Measurements from ENCODE around the gene HORMAD2.

Gene HORMAD2

DNA sequence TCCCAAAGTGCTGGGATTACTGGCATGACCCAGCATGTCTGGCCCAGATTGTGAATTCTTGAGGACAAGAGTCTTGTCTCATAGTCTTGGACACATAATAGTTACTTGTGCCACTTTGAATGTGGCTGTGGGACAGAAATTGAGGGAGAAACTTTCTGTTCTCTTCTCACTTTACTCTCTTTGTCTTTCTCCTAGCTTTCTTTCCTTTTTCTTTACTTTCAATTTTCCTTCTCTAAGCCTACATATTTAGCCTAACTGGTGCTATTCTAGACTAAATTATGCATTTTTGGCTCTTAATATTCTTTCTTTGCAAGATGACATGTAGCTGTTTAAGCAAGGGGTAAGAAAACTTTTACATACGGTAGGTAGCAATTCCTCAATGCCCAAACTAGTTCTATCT lies 33.2 kb downstream of the HORMAD2 start:
- DNase-seq: no peak

DNA sequence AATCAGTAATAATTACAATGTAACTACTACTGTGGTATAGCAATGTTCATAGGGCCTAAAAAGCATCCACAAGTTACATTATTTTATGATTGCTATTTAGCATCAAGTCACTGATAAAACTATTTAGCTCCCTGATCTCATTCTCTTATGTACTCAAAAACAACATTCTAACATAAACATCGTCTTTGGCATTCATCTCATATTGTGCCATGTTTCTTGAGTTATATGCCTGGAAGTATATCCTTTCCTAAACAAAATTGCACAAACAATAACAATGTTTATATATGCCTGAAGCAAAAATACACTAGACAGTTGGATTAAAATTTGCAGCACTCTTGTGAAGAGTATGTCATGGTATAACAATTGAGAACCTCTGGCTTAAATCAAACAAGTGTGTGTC lies 34.1 kb downstream of the HORMAD2 start:
- DNase-seq: no peak

DNA sequence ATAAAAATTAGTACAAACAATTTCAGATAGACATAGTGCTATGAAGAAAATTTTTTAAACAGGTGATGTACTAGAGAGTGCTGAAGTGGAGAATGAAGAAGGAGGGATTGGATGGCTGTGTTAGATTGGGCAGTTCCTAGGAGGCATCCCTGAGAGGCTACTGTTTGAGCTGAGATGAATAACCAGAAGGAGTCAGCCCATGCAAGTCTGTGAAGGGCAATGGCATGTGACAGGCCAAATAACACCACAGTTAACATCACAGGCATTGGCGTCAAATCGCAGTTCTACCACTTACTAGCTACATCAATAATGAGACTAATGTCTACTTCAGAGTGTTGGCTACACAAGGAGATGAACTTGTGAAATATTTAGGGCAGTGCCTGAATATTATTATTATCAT lies 35.4 kb downstream of the HORMAD2 start:
- no peak for DNase-seq

DNA sequence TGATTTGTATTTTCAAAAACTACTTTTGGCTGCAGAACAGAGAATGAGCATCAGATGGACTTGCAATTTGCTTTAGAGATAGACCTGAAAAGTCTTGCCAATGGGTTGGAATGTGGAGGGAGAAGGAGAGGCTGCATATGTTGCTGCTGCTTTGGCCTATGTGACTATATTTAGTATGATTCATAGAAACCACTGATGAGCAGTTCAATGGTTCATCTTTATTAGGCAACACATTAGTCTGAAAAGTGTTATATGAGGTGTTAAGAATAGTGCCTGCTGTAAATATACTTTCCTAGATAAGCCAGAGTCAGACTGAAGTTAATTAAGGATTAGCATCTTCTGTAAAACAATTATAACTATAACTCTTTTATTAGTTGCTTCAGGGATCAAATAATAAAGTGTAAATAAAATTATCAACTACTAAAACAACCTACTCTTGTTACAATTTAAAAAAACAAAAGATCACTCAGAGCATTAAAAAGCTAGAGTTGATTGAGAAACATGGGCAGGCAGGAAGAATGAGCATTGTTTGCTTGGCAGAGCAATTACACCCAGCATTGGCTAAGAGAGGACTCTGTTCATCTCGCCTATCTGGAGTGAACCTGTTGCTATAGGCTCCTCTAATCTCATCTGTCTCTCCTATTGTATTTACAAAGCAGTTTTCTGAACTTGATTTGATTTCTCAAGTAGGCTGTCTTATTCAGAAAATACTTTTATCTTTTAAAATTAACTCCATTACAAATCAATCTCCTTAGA lies 36.3 kb downstream of the HORMAD2 start:
- DNase-seq: no peak

DNA sequence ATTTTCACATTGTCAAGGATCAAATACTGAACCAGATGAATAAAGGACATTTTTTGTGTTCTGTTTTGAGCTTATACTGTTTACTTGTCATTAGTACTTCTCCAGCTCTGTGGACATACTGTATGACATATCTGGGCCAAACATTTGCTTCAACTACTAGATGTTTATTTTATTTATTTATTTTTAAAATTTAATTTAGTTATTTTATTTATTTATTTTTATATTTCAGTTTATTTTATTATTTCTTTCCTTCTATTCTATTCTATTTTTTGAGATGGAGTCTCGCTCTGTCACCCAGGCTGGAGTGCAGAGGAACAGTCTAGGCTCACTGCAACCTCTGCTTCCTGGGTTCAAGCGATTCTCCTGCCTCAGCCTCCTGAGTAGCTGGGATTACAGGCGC lies 37.0 kb downstream of the HORMAD2 start:
- no peak for DNase-seq

- DNase-seq: no peak
Measured at GRCh38 chr22:30118291-30118690, 38.0 kb downstream of the HORMAD2 start.

DNA sequence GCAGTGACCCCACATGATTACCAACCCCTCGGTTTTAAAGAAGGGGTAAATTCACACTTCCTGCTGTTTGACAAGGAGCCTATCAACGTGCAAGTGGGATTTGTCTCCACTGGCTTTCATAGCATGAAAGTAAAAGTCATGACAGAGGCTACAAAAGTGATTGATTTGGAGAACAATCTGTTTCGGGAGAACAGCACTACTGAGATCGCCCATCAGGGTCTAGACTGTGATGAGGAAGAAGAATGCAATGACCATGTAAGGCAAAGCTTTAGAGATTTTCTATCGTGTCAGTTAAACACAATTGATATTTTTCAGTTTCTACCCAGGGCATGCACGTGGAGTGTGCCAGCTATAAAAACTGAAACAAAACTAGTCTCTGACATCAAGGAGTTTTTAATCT lies 41.7 kb downstream of the HORMAD2 start:
- DNase-seq: no peak

- DNase-seq: no peak
Measured at GRCh38 chr22:30123463-30123862, 43.2 kb downstream of the HORMAD2 start.

- DNase-seq: peak; percentile 20 to 24
Measured at GRCh38 chr22:30127749-30128166, 47.5 kb downstream of the HORMAD2 start.

DNA sequence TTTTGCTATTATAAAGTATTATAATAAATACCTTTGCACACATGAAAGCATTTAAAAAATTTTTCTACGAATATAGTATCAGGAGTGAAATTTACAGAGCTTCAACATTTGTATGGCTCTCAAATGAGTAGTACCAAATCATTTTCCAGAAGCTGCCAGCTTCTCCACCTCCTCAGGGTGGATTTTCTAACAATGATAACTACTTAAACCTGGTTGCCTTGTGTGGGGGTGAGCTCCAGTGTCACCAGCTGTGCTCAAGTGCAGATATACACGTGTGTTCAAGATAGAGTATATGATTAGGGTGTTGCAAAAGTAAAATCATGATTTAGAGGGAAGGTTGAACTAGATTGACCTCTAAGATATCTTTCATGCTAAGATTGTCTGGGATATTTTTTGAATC lies 48.2 kb downstream of the HORMAD2 start:
- no peak for DNase-seq

DNA sequence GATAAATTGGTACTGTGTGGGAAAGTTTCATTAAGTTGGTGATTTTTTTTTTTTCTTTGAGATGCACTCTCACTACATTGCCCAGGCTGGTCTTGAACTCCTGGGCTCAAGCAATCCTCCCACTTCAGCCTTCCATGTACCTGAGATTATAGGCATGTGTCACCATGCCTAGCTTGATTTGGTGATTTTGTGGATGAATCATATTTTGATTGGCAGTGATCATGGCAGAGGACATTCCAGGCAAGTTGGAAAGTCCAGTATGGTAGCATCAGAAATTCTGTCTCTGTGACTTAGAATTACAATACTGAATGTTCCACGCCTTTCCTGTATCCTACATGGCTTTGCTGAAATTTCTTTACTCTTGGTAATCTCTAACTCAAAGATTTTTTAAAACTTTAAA lies 49.4 kb downstream of the HORMAD2 start:
- DNase-seq: no peak

- DNase-seq: no peak
Measured at GRCh38 chr22:30132290-30132996, 52.2 kb downstream of the HORMAD2 start.

- DNase-seq: no peak
Measured at GRCh38 chr22:30140414-30140813, 60.1 kb downstream of the HORMAD2 start.

DNA sequence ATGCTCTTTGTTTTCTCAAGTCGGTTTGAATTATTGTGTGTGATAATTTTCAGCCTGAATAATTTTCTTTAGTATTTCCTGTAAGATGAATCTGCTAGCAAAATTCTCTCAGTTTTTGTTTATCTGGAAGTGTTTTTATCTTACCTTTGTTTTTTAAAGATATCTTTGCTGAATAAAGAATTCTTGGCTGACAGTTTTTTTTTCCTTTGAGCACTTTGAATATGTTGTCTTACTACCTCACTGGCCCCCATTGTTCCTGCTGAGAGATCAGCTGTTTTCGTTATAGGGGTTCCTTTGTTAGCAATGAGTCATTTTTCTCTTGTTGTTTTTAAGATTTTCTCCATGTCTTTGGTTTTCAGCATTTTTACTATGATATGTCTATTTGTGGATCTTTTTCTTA lies 63.0 kb downstream of the HORMAD2 start:
- DNase-seq: no peak

GRCh38 chr22:30144391-30144790 lies 64.1 kb downstream of the HORMAD2 start:
- DNase-seq: no peak

DNA sequence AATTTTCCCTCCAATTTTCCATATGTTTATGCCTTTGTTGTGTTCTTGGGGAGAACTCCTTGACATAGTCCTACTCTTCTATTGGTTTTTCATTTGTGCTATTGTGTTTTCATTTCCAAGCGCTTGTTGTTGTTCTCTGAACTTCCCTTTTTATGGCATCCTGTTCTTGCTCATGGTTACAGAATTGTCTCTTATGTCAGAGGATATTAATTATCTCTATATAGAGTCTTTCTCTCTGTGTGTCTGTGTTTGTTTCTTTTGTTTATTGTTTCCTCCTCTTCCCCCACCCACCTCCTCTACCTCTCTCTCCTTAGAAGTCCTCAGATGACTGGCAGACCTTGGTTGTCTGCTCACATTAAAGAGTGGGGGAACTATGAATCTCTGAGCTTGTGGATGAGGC lies 69.9 kb downstream of the HORMAD2 start:
- DNase-seq: no peak

- no peak for DNase-seq
Measured at GRCh38 chr22:30158277-30158676, 78.0 kb downstream of the HORMAD2 start.

GRCh38 chr22:30158744-30159500 lies 78.7 kb downstream of the HORMAD2 start:
- no peak for DNase-seq

DNA sequence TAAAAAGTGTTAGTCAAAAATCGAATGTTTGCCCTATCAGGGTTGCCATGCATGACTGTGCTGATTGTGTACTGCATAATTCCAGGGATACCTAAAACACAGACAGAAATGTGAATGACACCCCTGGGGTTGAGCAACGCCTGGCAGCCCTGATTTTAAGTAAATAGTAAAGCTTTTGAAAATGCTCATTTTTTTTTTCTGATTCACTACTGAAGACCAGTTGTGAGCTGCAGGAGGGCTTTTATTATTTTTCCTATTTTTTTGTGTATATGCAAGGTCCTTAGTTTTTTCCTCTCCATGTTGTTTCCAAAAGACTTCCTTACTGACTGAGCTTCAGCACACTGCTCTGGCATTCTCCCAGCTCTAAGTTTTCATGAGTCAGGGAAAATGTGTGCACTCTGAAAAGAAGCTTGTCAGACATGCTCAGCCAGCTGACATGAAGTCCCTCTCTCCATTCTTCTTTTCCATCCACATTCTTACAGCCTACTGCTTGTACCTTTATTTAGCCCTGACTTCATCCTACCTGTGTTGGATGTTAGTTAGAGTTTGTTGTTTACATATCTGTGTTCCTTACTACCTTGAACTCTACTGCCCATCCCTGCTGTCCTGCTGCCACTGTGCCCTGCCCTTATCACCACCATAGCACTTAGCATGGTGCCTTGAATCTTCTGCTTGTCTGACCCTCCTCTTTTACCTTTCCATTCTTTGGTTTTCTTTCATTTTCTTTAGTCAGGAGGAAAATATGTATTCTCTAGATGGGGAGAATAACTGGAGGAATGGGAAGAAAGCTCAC lies 79.5 kb downstream of the HORMAD2 start:
- no peak for DNase-seq

GRCh38 chr22:30161051-30161469 lies 80.8 kb downstream of the HORMAD2 start:
- no peak for DNase-seq

DNA sequence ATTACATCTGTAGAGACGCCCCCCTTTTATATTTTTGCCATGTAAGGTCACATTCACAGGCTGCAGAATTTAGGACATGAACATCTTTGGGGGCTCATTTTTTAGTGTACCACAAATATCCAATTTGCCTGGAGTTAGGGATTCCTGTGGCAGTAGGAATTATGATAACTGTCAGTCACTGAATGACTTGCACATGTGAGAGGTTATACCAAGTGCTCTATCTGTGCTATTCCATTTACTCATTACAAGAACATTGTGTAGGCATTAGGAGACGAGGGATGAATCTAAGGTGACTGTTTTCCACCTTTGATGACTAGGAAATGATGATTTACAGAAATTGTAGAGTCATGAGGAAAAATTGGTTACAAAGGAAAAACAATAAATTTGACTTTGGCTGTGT lies 87.0 kb downstream of the HORMAD2 start:
- no peak for DNase-seq

DNA sequence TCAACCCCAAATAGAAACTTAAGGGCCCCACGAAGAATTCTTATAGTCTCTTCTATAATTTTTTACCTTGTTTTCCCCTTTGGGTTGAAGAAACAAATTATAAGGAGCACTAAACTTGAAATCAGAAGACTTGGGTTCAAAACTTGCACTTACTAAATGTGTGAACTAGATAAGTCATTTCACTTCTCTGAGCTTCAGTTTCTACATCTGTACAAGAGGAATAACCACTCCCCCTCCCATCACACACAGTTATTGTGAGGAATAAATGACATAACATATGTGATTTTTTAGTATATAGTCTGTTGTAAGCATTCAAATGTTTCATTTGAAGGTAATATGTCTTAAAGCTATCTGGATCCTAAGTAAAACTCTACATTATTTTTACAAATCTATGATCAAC lies 87.5 kb downstream of the HORMAD2 start:
- DNase-seq: no peak

GRCh38 chr22:30169002-30169401 lies 88.7 kb downstream of the HORMAD2 start:
- DNase-seq: no peak

Data from AML-193 (cell line).